ENCODE measurements around the gene FXN. TPM values are rescaled to one million over a fixed set of nuclear protein-coding genes. Genes with fewer than 3 reads are reported as not detected.

The FXN gene
- total and polyA plus RNA-seq, 4 experiments from 2014 or later = 14.6 to 65.6 (median 33.2) TPM

Other genes starting within 250 kb of the FXN start
- gene PRKACG, start 21.6 kb upstream of the FXN start, total RNA-seq = not detected
- not detected for gene PRKACG, start 21.6 kb upstream of the FXN start, polyA plus RNA-seq
- gene TJP2, start 138.5 kb downstream of the FXN start, total RNA-seq = 10 to 100 TPM in 1 of 2 experiments, 1 to 10 TPM in 1; 9.9 to 10.3 TPM
- 1 to 10 TPM; 2.4 to 7.7 TPM for gene TJP2, start 138.5 kb downstream of the FXN start, polyA plus RNA-seq

Data from CD4-positive, alpha-beta memory T cell (primary cell).